Activated CD4-positive, alpha-beta T cell treated with anti-CD3 and anti-CD28 coated beads, Interleukin-2, amount 50 U/mL, for 1 hour (primary cell): Measurements from ENCODE around the gene ZIK1.

Experiments used
- DNase-seq: peaks from one replicate; pipeline ENCODE4 v3.0.0-alpha.2; 2020

The ZIK1 gene

GRCh38 chr19:57583521-57584416, at the start of gene ZIK1:
TSS of gene ZIK1 (plus strand) at chr19:57584145. CDS start at chr19:57584357, 212 bp downstream.
- DNase-seq: peak; percentile 85

DNA sequence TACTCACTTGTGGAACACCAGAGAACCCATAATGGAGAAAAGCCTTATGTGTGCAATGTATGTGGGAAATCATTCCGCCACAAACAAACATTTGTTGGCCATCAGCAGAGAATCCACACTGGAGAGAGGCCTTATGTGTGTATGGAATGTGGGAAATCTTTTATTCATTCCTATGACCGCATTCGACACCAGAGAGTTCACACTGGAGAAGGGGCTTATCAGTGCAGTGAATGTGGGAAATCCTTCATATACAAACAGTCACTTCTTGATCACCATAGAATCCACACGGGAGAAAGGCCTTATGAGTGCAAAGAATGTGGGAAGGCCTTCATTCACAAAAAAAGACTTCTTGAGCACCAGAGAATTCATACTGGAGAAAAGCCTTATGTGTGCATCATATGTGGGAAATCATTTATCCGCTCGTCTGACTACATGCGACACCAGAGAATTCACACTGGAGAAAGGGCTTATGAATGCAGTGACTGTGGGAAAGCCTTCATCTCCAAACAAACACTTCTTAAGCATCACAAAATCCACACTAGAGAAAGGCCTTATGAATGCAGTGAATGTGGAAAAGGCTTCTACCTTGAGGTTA, 45.9 kb upstream of the ZIK1 start:
- no peak for DNase-seq

- no peak for DNase-seq
These were observed 37.4 kb upstream of the ZIK1 start for GRCh38 chr19:57546513-57546912.

- DNase-seq: no peak
These were observed 31.5 kb upstream of the ZIK1 start for GRCh38 chr19:57552432-57552831.

- no peak for DNase-seq
These were observed 26.3 kb upstream of the ZIK1 start for GRCh38 chr19:57557659-57558058.

- no peak for DNase-seq
These were observed 25.4 kb upstream of the ZIK1 start for GRCh38 chr19:57558525-57558924.

DNA sequence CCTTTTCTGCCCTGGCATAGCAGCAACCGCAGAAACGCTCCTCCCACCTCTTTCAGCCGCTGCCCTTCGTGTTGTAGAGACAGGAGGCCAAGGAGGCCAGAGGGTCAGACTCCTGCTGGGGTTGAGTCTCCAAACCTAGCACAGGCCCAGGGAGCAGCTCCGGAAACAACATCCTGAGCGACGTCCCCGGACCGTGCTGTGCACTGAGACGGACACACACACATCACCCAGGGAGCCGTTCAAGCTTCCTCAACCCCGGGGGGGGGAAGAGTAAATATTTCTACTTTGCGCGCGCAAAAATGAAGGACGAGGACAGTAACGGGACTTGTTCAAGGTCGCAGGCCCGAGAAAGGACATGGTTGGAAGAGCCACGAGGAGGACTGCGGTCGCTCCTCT, 24.9 kb upstream of the ZIK1 start:
- DNase-seq: no peak

GRCh38 chr19:57559404-57560025, 24.4 kb upstream of the ZIK1 start, which contains the start of gene ZNF550:
TSS of gene ZNF550 (minus strand) at chr19:57559863. CDS start at chr19:57559682, 181 bp downstream.
- DNase-seq: peak; percentile 86

- no peak for DNase-seq
These were observed 23.9 kb upstream of the ZIK1 start for GRCh38 chr19:57560049-57560491.

DNA sequence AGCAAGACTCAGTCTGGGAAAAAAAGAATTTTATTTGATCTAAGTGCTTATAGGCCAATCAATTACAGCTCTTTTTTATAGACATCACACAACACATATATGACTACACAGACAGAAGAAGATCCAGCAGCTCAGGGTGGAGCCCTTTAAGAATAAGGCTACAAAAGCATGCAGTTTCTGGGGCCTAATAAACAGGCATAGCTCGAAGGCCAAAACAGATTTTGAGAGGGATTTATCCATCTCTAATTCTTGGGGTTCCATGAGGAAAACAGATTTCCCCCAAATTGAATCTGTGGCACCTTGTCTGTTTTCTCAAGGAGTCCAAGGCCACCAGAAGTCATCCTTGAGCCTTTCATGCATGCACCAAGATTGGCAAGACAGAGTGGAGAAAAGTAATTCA, 20.4 kb upstream of the ZIK1 start:
- no peak for DNase-seq

DNA sequence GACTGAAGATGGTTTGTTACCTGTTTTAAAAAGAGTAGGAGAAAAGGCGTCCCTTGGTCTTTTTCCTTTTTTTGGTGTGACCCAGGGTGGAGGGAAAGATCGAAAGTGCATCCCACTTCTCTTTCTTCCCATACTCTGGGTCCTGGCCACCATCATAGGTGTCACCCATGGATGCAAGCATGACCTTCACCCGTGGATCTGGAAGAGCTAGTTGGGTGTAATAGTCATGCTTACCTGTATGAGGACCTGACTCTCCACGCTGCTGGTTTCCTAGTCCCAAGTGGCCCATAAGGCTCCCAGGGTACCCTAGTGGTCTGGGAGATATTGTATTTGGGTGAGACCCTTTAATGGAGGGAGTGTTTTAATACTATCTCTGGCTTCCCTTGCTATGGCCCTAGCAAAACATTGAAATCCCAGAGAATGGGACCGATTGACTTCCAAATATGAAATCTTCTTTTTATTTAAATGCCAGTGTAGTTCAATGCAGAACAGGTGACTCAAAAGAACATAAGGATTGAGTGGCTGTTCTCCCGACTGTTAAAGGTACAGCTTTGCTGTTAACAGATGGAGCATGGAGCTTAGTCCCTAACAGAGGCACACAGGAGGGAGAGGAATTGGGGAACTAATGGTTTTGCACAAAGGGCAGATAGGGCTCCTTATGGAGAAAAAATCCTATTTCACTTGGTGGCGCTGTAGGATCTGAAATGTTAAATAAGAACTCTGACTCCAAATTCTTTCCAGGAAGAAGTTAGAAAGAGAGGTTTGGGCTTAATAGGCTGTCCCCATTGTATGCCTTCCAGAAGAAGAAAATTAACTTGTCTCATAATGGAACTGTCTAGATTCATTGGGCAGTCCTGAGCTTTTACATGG, 17.3 kb upstream of the ZIK1 start:
- no peak for DNase-seq

DNA sequence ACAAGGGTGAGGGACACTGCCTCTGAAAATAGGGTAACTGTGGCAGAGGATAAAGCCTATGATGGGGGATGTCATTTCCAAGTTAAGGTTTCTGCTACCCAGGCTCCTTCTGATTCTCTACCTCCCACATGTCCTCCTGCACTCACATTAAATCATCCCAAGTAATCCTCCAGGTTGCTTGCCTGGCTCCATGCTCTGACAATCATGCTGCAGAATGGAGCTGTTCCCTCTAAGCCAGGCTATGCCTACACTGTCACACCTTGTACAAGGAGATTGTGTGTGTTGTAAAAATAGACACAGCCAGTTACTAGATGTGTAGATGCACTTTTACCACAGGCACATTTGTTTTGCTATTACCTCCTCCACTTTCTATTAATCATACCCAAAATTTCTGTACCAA, 13.2 kb upstream of the ZIK1 start:
- no peak for DNase-seq

DNA sequence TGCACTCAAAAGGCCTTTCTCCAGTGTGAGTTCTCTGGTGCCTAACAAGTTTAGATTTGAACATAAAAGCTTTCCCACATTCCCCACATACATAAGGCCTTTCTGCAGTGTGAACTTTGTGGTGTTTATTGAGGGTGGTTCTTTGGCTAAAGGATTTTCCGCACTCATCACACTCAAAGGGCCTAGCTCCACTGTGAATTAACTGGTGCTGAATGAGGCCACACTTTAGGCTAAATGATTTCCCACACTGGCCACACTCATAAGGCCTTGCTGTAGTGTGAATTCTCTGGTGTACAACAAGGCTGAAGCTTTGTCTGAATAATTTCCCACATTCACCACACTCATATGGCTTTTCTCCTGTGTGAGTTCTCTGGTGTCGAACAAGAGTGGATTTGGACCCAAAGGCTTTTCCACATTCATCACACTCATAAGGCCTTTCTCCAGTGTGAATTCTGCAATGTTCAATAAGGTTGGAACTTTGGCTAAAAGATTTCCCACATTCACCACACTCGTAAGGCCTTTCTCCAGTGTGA, 11.5 kb upstream of the ZIK1 start:
- DNase-seq: no peak

GRCh38 chr19:57576661-57577060, 7.3 kb upstream of the ZIK1 start:
- no peak for DNase-seq

DNA sequence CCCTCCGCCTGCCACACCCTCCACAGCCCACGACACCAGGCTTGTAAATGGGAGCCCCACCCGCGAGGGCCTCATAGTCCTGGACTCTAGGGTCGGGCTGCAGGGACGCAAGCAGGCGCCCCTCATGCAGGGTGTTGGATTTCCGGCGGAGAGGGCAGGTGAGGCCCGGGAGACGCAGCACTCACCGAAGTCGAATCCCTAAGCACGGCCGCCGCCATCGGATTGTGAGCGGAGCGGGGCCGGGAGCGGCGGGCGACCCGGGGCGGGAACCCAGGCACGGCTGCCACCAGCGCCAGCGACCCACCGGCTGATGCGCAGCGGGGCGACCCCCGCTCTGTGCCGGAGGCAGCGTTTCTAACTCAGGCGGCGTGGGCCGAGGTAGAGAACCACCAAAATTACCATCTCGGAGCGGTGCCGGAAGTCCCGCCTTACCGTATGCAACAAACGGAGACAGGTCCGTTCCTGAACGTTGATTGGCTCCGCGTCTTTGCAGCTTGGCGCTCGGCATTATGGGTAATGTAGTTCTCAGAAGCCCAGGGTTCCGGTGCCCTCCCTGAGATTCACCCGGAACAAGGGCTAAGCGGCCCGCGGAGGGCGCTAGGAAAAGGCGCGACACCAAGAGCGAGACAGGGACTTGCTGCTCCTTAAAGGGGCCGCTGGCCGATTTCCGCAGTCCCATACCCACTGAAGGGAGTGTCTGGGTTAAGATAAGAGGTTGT, 5.3 kb upstream of the ZIK1 start, which contains the start of gene ZNF416:
TSS of gene ZNF416 (minus strand) at position 425 of the 719 bp plus-strand sequence. CDS start at position 218, 207 bp downstream.
- DNase-seq: peak; percentile 93

- DNase-seq: no peak
These were observed 833 bp upstream of the ZIK1 start for GRCh38 chr19:57583104-57583520.

DNA sequence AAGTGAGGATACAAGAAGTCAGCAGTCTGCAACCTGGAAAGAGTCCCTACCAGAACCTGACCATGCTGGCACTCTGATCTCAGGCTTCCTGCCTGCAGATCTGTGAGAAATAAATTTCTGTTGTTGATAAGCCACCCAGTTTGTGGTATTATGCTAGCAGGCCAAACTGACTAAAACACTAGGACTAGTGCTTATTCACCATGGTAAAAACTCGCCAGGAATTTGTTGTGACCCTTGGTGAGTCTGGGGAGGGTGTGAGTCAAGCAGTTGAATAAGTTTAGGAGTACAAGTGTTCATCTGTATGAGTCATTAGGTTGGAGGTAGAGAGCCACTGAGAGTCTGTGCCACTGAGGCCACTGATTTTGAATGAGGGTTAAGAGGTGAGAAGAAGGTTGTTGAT, 3.6 kb downstream of the ZIK1 start:
- no peak for DNase-seq

DNA sequence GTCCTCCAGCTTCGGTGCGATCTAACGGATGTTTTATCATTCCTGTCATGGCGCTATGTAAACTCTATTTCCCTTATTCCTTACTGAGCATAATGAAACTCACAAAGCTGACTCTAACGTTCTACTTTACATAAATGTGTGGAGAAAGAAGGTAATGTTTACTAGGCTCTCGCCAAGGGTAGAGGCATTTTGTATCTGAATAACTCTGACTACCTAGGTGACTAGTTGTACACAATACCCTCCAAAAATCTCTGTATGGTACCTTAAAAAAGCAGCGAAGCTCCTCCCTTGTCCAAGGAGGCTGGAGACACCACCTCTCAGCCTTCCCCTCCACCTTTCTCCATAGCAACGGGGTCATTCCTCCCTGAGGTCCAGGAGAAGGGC, 15.4 kb downstream of the ZIK1 start:
- DNase-seq: no peak

- DNase-seq: peak; percentile 82
These were observed 15.9 kb downstream of the ZIK1 start, which contains the start of gene ZNF530 for GRCh38 chr19:57599761-57600383. TSS of gene ZNF530 (plus strand) at chr19:57599885. CDS start at chr19:57604346, 4,461 bp downstream.

- no peak for DNase-seq
These were observed 23.0 kb downstream of the ZIK1 start for GRCh38 chr19:57606931-57607330.

- DNase-seq: no peak
These were observed 27.2 kb downstream of the ZIK1 start for GRCh38 chr19:57611113-57611512.
